HT-29 (cell line): Measurements from ENCODE around the gene ZNF436. TPM values are rescaled to one million over a fixed set of nuclear protein-coding genes. Genes with fewer than 3 reads are reported as not detected.
"Not testable (repeated sequence)": the region's sequence is repeated elsewhere in the genome, so short reads cannot be mapped to it uniquely, and the experiment has no call there.

Experiments
- DNase-seq: peaks from one replicate; pipeline ENCODE4 v3.0.0-alpha.2; 2015; ENCODE audit warnings: low spot score
- total RNA-seq: library from RNA; depleted of rRNA; stranded (reverse); fragments of >200 nt; shearing (Covaris generic); gene quantifications from 2 replicates; pipeline ENCODE4 v1.2.3, GENCODE V29; 2014

ZNF436 gene
- total RNA-seq, 1 experiment from 2014 or later: 2.7 TPM

DNA sequence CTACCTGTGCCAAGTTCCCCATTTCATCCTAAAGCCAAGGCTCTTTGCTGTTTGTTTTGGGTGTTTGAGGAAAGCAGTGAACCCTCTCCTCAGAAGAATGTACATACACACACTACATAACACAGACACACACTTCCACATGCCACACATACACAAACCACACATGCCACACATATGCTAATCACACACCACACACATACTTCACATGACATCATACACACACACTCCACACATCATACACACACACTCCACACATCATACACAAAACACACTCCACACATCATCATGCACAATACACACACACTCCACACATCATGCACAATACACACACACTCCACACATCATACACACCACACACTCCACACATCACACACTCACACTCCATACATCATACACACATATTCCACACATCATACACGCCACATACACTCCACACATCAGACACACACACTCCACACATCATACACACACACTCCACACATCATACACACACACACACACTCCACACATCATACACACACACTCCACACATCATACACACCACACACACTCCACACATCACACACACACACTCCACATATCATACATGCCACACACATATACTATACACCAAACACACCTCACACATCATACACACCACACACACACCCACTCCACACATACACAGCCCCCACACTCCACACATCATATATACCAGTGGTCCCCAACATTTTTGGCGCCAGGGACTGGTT, 22.7 kb upstream of the ZNF436 start:
- DNase-seq: no peak

DNA sequence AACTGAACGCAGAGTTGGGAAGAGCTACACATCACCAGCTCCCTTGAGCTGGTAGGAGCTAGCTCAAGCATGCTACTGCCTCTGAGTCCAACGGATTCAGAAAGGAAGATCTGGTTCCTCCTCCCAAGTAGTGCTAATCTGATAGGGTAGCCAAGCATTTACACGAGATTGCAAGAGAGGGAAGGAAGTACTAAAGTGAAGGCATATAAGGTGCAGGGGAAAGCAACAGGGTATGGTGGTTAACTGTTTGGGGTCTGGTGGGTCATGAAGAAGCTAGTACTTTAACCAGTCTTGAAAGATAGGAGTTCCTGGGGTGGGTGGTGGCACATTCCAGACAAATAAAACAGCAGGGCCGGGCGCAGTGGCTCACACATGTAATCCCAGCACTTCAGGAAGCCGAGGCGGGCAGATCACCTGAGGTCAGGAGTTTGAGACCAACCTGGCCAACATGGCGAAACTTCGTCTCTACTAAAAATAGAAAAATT, 20.2 kb upstream of the ZNF436 start:
- no peak for DNase-seq

DNA sequence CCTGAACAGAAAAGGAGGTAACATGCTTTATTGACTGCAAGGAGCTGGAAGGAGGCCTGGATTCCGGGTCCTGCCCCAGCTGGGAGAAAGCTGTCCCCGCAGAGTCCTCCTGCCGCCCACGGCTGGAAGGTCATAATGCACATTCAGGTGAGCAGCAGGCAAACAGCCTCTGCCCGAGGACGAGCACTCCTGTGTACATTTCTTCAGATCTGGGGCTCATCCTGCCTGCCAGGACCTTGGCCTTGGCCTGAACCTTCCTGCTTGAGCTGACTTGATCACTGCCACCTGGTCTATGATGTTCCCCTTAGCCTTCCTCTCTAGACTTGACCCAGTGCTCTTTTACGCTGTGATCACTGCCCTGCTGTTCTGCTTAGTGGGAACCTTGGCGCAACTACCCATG, 17.9 kb upstream of the ZNF436 start:
- DNase-seq: no peak

DNA sequence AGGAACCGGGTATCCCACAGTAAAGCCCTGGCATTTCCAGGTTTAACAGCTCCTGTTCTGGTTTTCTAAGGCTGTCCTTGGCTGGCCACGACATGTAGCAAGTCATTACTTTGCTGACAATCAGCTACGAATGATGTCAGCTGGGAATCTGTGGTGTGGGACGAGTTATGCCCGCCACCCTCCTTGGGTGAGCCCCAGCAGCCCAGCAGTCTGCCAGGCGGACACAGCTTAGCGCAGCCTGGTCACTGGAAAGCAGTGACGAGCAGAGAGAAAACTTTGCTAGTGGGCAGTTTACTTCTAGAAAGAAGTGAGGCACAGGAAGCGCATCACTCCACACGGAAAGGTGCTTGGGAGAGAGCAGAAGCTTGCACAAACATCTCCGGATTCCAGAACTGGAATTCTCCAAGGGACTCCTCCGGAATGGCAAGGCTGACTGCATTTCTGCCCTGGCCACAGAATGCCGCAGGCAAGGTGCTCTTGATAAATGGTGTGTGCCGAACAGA, 15.5 kb upstream of the ZNF436 start:
- DNase-seq: no peak

DNA sequence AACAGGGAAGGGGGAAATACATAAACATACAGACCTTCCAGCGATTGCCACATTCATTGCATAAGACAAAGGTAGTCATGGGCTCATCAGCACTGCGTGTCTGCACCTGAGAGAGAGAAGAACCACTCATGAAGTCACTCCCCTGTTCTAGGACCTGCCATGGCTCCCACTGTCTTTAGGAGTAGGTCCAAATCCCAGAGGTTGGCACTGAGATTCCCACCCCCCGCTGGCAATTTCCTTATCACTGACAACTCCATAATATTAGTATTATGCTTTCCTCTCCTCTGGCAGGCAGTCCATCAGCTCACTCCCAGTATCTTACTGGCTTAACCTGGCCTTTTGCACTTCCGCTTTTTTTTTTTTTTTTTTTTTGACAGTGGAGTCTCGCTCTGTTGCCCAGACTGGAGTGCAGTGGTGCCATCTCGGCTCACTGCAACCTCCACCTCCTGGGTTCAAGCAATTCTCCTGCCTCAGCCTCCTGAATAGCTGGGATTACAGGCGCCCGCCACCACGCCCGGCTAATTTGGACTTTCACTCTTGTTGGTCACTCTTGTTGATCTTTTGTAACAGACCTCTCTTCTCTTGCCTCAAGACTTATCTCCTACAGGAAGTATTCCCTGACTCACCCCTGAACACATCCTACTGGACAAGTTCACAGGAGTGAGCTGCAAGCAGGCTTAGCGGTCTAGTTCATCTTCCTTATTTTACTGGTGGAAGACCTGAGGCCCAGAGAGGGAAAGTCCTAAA, 14.8 kb upstream of the ZNF436 start:
- peak; percentile 12 for DNase-seq

DNA sequence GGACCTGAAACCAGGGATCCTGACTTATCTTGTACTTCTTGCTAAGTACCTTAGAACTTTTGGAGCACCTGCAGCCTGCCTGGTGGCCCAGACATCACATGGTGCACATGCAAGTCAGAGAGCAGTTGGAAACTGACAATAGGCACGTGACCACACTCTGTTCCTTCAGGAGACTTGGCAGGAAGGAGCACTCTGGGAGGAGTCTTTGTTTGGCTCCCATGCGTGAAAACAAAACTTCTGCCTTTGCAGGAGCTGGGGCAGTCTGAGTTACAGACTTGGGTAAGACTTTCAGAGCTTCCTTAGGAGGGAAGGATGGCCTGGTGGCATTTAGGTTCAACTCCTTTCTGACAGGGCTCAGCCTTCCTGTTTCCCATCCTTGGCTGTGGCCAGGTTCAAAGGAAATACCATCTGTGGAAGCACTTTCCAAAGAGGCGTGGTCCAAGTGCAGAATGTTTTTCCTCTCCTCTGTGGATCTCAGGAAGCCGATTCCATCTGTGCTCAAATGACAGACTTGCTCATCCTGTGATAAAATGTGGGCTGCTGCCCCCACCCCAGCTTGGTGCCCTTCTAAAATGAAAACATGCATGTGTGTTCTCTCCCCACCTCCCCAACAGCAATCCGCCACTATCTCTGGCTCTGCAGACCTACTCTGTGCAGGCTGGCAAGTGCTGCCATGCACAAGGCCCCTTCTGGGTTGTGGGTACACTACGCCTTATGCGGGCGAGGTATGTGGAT, 14.1 kb upstream of the ZNF436 start:
- DNase-seq: no peak

DNA sequence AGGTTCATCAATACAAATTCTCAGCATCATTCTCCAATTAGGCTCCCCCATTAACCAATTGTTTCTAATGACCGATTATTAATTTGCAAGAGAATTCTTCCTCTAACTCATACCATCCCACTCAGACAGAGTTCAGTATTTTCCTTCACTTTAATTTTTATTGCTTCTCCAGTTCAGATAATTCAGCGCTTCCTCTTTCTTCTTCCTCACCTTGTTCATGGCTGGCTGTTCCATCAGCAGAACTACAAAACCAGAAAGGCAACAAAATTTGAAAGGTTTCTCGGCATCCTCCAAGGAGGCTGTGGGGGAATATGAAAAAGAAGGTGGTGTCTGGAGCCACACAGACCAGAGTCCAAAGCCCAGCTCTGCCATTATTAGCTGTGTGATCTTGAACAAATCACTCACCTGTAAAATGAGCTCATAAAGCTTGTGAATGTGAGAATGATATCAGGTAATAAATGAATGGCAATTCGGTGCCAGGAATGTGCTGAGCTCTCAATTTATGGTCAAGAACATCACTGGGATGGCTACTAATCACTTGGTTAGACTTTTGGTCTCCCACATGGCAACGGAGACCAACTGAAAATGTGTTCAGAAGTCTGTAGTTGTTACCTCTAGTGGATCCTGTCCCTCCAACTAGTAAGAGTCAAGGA, 11.7 kb upstream of the ZNF436 start:
- DNase-seq: no peak

DNA sequence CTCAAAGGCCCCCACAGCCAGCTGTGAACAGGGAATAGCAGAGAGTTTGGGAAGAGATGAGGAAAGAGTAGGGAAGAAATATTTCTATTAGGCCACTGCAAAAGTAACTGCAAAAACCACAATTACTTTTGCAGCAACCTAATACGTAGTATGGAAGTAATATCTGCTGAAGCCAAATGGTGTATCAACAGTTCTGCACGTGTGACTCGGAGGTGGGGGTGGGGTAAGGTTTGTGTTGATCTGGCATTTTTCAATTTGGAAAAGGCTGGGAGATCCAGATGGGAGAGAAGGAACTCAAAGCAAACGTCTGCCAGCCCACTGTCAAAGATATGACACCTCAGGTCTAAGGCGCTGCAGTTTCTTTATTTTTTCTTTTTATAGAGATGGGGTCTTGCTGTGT, 11.1 kb upstream of the ZNF436 start:
- DNase-seq: no peak

DNA sequence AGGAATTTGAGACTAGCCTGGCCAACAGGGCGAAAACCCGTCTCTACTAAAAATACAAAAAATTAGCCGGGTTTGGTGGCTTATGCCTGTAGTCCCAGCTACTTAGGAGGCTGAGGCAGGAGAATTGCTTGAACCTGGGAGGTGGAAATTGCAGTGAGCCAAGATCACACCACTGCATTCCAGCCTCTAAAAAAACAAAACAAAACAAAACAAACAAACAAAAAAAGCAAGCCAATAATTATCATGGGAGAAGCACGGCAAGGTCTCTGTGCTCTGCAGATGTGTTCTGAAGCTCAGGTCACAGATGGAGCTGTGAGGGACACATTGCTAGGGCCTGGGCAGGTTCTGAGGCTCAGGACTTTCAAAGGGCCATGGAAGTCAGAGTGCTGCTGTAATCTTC, 10.6 kb upstream of the ZNF436 start:
- DNase-seq: not testable (repeated sequence)

DNA sequence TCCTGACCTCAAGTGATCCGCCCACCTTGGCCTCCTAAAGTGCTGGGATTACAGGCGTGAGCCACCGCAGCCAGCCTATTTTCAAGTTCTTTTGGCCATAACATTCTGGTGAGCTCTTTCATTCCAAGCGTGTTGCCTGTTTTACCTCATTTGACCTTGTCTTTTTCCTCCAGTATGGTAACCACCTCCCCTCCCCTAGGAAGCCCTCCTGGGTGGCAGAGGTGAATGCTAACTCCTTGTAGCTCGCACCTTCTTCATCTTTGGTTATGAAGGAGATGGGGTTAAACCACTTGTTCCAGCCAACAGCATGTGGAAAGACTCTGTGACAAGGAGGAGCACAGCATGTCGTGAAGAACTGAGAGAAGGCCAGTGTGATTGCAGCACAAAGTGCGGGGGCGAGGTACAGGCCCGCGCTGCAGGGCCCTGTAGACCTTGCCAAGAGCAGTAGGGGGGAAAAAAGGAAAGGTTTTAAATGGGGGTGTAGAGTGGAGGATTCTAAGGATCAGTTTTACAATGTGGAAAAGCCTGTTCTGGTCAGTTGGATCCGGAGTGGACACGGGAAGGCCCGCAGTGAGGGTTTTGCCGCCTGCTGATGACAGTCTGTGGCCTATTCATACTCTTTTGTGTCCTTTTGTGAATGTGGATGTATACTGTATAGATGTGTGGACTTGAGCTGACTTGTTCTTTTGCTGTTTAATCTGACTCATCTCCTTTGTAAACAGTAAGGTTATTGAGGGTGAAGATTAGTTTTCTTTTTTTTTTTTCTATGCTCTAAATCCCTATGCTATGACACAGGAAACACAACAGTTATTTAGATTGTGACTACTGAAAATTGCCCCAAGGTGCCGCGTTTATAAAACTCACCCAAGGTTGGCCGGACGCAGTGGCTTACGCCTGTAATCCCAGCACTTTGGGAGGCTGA, 7.5 kb upstream of the ZNF436 start:
- DNase-seq: peak; percentile 73

DNA sequence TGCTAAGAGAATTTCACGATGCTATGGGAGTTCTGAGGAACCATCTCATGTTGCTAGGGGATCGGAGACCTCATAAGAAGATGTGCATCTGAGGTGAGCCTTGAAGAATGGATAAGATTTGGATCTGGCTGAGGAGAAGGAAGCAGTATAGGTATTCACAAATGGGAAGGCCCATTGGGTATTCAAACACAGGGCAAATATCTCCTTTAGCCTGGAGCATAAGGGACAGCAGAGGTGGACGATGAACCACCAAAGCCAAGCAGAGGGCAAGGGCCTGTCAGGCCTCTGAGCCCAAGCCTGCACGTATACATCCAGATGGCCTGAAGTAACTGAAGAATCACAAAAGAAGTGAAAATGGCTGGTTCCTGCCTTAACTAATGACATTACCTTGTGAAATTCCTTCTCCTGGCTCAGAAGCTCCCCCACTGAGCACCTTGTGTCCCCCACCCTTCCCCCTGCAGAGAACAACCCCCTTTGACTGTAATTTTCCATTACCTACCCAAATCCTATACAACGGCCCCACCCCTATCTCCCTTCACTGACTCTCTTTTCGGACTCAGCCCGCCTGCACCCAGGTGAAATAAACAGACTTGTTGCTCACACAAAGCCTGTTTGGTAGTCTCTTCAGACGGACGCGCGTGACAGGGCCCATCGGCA, 4.6 kb upstream of the ZNF436 start:
- not testable (repeated sequence) for DNase-seq

DNA sequence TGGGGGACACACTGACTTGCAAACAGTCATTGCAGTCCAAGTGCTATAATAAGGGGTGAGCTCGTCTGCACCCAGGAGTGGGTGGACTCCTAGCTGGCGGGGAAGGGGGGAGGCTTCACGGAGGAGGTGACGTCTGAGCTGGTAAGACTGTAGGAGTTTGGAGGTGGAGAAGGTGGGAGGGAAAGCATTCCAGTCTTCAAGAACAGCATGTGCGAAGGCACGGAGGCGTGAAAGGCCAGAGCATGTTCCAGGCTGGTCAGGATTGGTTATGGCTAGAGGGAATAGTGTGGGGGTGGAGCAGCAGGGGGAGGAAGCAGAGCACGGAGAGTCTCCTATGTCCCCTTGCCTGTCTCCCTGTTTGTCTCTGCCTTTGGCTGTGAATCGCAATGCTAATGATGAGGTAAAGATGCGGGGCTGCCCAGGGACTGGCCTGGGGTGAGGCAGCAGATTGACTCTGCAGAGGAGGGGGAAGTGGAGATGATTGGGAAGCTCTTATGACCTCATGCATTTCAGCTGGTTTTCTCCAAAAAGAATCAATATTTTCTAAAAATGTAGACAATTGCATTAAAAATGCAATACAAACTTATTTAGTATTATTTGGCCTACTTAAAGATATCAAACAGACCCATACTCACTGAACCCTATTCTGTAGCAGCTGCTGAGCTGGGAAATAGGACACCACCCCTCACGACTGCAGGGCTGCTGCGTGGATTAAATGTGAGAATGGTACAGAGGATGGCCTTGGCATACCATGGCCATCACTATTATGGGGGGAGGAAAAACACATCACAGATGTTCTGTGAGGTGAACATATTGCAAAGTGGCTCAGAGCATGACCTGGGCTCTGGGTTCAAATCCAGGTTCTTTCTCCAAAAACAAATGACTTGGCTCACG, 2.6 kb upstream of the ZNF436 start:
- DNase-seq: no peak

DNA sequence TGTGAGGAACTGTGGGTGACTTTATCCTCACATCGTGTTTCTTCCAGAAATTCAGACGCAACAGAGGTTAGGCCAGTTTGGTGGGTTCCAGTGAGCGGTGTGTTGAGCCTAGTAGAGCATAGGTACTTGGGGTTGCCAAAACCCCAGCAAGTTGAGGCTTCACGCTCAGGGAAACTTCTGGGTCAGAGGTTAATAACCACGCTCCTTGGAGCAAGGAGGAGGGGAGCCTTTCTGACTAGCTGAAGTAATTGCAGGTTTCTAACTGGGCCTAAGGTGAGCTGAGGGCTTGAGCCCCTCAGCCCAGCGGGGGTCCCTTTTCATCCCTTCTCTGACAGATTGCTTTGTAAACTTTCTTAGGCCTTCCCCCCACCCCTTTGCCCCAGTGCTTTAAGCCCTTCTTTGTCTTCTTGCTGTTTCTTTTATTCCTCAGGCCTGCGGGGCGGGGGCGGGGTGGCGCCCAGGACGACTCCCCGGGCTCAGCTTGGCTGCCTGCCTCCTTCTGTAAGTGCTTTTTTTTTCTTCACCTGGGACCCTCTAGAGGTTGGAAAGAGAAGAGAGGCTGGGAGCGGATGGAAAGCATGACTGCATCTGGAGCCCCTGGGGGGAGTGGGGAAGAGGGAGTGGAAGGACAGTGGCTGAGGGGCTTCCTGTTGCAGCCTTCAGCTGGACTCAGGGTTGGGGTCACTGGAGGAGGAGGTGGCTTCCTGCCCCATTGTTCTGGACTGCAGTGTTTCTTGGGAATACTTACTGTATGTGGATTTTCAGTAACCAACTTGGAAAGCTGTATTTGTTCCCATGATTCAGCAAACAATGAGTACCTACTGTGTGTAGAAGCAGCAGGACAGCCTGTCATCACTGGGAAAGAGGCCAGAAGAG, 1.3 kb upstream of the ZNF436 start:
- DNase-seq: peak; percentile 78

DNA sequence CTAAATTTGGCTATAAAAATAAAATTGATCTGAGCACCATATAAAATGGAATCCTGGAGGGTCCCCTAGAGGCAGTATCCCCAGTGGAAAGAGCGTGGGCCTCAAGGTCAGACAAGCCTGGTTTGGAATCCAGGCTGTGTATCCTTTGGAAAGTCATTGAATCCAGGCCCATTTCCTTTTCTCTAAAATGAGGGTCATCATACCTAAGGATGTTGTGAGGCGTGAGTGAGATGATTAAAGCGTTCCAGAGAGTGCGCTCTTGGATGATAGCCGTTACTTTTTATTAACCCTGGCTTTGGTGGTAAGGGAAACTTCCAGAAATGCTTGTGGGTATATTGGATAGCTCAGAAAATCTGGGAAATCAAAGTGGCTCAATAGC, 683 bp upstream of the ZNF436 start:
- no peak for DNase-seq

DNA sequence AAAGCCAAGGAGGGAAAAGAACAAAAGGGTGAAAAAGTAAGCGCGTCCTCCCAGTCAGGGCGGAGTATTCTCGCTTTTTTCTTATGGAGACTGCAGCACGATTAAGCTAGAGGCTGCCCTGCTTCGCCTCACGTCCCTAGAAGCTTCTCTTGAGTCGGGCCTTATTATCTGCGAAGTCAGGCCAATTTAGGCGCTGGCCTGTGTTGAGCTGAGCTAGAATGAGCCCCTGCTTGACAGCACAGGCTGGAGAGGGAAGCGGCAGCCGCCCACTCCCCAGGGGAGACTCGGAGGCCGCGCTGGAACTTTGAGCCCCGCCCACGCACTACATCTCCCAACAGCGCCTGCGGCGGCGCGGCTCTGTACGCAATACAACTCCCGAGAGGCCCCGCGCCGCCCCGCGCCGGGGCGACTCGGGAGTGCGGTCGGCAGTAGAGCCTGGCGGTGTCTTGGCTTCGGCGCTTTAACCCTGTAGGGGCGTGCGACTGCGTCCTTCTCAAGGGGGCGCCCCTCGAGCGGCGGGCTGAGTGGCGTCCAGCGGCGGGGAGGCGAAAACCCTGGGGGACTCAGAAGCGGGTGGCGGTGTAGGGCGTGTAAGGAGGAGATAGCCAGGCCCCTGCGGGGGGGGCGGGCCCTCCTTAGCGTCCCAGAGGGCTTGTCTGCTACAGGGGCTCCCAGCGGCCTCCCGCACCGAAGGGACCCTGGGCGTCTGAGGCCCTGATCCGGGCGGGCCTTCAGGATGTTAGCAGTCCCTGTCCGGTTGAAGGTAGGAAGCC, 888 bp downstream of the ZNF436 start:
- peak; percentile 94 for DNase-seq

DNA sequence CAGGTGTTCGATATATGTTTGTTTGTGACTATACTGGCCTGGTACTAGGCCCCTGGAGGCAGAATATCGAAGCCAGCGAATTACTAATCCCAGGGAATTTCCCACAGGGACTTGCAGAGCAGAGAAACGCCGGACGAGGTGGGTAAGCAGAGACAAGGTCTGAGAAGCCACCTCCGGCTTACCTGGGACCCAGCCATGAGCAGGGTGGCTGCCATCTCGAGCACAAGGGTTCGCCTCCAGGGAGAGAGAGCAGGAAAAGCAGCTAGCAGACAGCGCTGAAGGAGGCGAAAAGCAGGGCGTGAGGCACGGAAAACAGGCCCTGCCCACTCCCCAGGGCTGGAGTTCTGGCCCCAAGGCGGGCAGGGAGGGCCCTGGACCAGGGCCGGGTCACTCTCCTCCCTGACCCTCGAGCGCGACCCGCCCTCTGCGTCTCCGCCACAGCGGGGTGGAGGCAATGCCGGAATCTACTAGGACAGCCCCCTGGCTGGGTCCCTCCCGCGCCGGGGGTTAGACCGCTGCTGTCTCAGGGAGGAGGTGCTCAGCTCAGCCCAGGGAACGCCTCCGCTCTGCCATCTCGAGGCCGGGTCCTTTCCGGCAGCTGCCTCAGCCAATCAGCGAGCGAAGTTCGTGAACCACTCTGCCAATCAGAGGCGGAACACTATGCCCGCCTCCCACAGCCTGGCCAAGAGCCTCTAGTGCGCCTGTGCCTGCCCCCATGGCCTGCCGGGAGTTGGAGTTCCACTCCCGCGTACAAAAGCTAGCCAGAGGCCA, 1.7 kb downstream of the ZNF436 start:
- peak; percentile 98 for DNase-seq

DNA sequence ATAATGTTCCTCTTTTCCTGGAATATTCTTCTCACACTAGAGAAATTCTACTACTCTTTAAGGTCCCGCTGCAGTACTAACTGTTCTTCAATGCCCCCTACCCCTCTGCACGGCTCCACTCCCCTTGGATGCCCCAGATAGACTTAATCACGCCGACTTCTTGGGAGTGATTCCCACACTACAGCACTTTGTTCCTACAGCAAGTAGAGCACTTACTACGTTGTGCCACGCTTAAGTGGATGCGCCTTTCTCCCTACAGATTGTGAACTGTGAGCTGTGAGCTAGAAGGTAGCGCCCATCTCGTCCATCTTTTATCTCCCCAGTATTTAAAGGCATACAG, 2.2 kb downstream of the ZNF436 start:
- no peak for DNase-seq
